RWPE1 (cell line): ENCODE measurements around the gene MPZL3.

Experiments used
- CTCF ChIA-PET: fragments of 350-600 bp; sonication (Branson Sonifier 250); formaldehyde crosslinking; extraction: SDS; loops from one replicate; lab custom pipeline; 2021; lab: Yijun Ruan, JAX
- POLR2A ChIA-PET: fragments of 400-600 bp; formaldehyde crosslinking; extraction: SDS; loops from one replicate; lab custom pipeline; 2020; ENCODE audit warnings: antibody characterized with exemption; ENCODE audit not compliant: low non-redundant PET; lab: Yijun Ruan, JAX
- DNase-seq: peaks from one replicate; pipeline ENCODE4 v3.0.0; 2012; ENCODE audit warnings: low spot score
- H3K27ac ChIP-seq: fragments of 450-650 bp; 2 replicates; pipeline ENCODE4 v1.5.1; 2017
- CTCF ChIP-seq: fragments of 450-650 bp; conservative IDR thresholded peaks from 2 replicates; pipeline ENCODE4 v1.5.1; 2017; ENCODE audit warnings: low read depth, mild to moderate bottlenecking

MPZL3 gene

GRCh38 chr11:118247041-118247440, 5.1 kb downstream of the MPZL3 start:
- no peak overlapping the region for H3K27ac ChIP-seq
- CTCF ChIA-PET: interaction anchor here (0.6 to 1.5 kb wide), 4 partner anchors 18 to 198 kb away, joined by 3 to 7 read pairs (median 4); partner anchors contain the start of gene MPZL2
- DNase-seq: no peak
- no peak for TF ChIP-seq CTCF
- POLR2A ChIA-PET: no interaction called here

- no peak for TF ChIP-seq CTCF
- H3K27ac ChIP-seq: no peak overlapping the region
- DNase-seq: no peak
- ChIA-PET CTCF (interaction anchor here (0.6 to 1.5 kb wide), 3 partner anchors 19 to 1229 kb away, joined by 3 to 7 read pairs (median 4); partner anchors contain the start of gene MPZL2), POLR2A (interaction anchor here (0.6 kb wide), 2 partner anchors 32 to 42 kb away, joined by 3 to 4 read pairs; no protein-coding TSS in a partner anchor)
Observed at GRCh38 chr11:118245936-118246562, 6.1 kb downstream of the MPZL3 start.

DNA sequence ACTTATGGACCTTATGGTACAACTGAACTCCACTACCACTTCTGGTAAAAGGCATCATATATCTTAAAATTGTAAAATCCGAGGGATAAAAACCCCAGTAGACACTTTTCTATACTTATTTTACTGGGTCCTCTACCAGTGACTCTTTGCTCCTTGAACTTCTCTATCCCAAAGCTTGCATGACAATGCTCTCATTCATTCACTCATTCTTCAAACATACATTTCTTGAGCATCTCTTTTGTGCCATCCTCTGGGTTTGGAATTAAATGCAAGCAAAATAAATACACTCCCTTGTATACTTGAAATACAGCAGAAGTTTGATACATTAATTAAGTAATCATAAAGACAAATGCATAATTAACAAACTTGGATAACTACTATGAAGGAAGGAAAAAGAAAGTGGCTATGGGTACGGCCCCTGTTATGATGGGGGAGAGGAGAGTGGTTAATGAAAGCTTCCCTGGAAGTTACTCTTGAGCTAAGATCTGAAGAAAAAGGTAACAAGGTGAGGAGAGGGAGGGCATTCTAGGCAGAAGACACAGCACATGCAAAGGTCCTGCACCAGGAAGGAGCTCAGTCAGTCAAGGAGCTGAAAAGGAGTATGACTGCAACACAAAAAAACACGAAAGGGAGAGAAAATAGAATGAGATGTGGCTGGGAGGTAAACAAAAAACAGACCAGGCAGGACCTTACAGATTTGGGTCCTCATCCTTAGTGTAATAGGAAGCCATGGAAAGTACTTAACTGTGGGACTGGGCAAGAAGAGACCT, 8.0 kb downstream of the MPZL3 start:
- POLR2A ChIA-PET: no interaction called here
- no peak for DNase-seq
- no peak for TF ChIP-seq CTCF
- H3K27ac ChIP-seq: no peak overlapping the region
- CTCF ChIA-PET: no interaction called here

GRCh38 chr11:118243161-118243560, 9.0 kb downstream of the MPZL3 start:
- ChIA-PET POLR2A (no interaction called here), CTCF (no interaction called here)
- no peak overlapping the region for H3K27ac ChIP-seq
- TF ChIP-seq CTCF: no peak
- no peak for DNase-seq

GRCh38 chr11:118241764-118242098, 10.4 kb downstream of the MPZL3 start:
- ChIA-PET POLR2A (no interaction called here), CTCF (interaction anchor here (0.6 kb wide), 1 partner anchor 211 kb away, joined by 9 read pairs; no protein-coding TSS in a partner anchor)
- no peak for TF ChIP-seq CTCF
- H3K27ac ChIP-seq: no peak overlapping the region
- no peak for DNase-seq

DNA sequence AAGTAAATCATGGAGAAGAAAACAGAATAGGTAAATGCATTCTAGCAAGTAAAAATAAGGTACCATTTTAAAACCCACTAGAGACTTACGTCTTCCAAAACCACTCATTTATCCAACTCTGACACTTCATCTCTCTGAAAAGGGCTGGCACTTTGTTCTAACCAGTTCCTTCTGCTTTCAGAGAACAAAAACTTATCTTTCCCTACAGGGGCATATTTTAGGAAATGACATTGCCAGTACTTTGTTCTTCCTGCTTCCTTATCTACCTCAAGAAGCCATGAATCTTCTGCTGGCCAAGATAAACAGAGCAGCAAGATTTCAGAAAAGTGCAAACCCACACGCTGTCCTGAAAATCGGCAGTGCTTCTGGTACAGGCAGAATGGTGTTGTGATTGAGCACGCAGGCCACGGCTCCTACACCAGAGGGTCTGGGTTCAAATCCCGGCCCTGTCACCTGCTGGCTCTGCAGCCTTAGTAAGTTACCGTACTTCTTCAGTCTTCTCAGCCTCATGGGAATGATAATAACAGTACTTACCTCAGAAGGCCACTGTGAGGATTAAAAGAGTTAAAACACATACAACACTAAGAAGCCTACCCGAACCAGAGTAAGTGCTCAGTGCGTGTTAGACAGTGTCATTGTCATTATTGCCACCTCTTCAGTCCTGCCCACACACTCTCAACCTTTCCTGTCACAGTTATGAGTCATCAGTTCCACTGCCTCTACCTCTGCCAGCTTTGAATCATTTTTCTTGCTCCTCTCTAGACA, 11.0 kb downstream of the MPZL3 start:
- TF ChIP-seq CTCF: no peak
- H3K27ac ChIP-seq: no peak overlapping the region
- CTCF ChIA-PET: interaction anchor here (0.6 kb wide), 1 partner anchor 212 kb away, joined by 9 read pairs; no protein-coding TSS in a partner anchor
- POLR2A ChIA-PET: interaction anchor here (0.6 kb wide), 1 partner anchor 39 kb away, joined by 3 read pairs; no protein-coding TSS in a partner anchor
- DNase-seq: peak; percentile 79
